Osteocyte (in vitro differentiated cells): ENCODE data around the gene NACC2. TPM values are rescaled to one million over a fixed set of nuclear protein-coding genes. Genes with fewer than 3 reads are reported as not detected.

Experiments
- total RNA-seq: library from RNA; stranded (reverse); gene quantifications from 2 replicates; pipeline ENCODE4 v1.2.1, GENCODE V29; 2021

Gene NACC2
- total RNA-seq, 1 donor from 2014 or later: 40.1 TPM

Other genes starting within 250 kb of the NACC2 start
- 34.4 and 37.1 TPM in 2 replicates for gene CAMSAP1, start 187.7 kb downstream of the NACC2 start, total RNA-seq
- 38.9 and 41.9 TPM in 2 replicates for gene UBAC1, start 133.9 kb downstream of the NACC2 start, total RNA-seq
- gene TMEM250, start 23.6 kb upstream of the NACC2 start, total RNA-seq: 34.0 and 38.2 TPM in 2 replicates
- gene LHX3, start 109.8 kb upstream of the NACC2 start, total RNA-seq: not detected in 2 replicates
- gene QSOX2, start 150.5 kb upstream of the NACC2 start, total RNA-seq: 15.5 and 17.1 TPM in 2 replicates
- not detected in 2 replicates for gene CCDC187, start 208.8 kb upstream of the NACC2 start, total RNA-seq
- gene GPSM1, start 232.2 kb upstream of the NACC2 start, total RNA-seq: 32.5 and 37.1 TPM in 2 replicates